ENCODE results near the gene VSIG4.
"Not testable (repeated sequence)": the region's sequence is repeated elsewhere in the genome, so short reads cannot be mapped to it uniquely, and the experiment has no call there.

Gene VSIG4

DNA sequence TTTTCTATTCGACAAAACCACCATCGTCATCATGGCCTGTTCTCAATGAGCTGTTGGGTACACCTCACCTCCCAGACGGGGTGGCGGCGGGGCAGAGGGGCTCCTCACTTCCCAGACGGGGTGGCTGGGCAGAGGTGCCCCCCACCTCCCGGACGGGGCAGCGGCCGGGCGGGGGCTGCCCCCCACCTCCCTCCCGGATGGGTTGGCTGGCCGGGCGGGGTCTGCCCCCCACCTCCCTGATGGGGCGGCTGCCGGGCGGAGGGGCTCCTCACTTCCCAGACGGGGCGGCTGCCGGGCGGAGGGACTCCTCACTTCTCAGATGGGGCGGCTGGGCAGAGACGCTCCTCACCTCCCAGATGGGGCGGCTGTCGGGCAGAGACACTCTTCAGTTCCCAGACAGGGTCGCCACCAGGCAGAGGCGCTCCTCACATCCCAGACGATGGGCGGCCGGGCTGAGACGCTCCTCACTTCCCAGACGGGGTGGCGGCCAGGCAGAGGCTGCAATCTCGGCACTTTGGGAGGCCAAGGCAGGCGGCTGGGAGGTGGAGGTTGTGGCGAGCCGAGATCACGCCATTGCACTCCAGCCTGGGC lies 64.6 kb downstream of the VSIG4 start:
- DNase-seq, result not testable (repeated sequence)
